Stimulated activated CD4-positive, alpha-beta T cell treated with anti-CD3 and anti-CD28 coated beads, Interleukin-1b, Interleukin-23, amount 100 ng/mL, for 24 hours (primary cell): ENCODE data around the gene MRPL32.

Experiments used
- DNase-seq, 4 experiments: peaks; one replicate each; pipeline ENCODE4 v3.0.0-alpha.2; 2020; ENCODE audit warnings: low read depth in 4 of 4, low spot score in 1 of 4

MRPL32 gene

DNA sequence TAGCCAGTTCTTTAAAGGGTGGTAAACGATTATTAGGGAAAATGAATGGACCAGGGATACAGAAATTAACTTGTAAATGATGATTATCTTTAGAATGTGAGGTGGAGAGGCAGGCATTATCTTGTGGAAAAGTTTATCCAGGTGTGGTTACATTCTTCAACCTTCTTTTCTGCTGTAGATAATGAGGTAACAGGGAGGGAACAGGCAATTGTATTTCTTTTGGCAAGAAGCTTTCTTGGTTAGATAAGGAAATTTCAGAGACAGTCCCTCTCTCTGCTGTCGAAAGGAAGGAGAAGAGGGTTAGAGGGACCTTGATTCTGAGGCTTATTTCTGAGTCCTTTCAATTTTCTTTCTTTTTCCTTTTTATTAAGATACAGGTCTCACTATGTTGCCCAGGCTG is 32.1 kb downstream of the MRPL32 start:
- no peak for DNase-seq

DNA sequence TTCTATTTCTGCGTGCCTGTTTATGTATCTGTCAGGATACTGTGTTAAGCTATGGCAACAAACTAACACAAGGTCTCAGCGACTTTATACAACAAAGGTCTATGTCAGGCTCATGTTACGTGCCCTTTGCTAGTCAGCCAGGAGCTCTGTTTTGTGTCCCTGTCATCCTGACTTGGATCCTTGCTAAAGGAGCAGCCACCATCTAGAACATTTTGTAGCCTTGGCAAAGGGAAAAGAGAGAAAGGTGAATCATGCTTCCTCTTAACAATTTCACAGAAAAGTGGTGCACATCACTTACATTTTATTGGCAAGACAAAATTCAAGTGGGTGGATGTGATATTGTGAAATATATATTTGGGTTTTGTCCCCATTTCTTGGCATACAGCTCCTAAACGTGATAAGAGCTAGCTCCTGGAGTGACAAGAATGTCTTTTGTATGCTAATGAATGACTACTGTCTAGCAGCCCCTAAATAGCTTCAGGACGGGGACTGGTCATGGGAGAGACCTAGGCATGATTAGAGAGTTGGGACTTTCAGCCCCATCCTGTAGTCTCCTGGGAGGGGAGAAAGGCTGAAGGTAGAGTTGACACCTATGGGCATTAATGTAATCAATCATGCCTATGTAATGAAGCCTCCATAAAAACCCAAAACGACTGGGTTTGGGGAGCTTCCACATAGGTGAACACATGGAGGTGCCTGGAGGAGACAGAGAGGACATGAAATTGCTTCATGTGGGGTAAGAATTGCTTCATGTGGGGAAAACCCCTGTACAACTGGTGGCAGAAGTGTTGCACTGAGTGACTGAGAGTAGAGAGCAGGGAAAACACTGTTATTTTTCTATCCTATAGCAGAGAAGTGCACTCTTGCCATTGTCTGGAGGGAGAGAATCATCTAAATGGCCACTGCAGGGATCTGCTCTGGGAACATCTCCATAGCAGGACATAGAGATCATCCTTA is 33.0 kb downstream of the MRPL32 start:
- DNase-seq, result no peak

GRCh38 chr7:42967391-42967790 is 35.2 kb downstream of the MRPL32 start:
- no peak for DNase-seq

GRCh38 chr7:42972699-42973500 is 40.7 kb downstream of the MRPL32 start:
- DNase-seq, result no peak

- DNase-seq, result no peak
These were observed 44.2 kb downstream of the MRPL32 start for GRCh38 chr7:42976371-42976770.

- DNase-seq, result no peak
These were observed 46.3 kb downstream of the MRPL32 start for GRCh38 chr7:42978496-42978895.

GRCh38 chr7:42980084-42980483 is 47.9 kb downstream of the MRPL32 start:
- DNase-seq, result no peak

GRCh38 chr7:42980514-42980913 is 48.3 kb downstream of the MRPL32 start:
- no peak for DNase-seq

DNA sequence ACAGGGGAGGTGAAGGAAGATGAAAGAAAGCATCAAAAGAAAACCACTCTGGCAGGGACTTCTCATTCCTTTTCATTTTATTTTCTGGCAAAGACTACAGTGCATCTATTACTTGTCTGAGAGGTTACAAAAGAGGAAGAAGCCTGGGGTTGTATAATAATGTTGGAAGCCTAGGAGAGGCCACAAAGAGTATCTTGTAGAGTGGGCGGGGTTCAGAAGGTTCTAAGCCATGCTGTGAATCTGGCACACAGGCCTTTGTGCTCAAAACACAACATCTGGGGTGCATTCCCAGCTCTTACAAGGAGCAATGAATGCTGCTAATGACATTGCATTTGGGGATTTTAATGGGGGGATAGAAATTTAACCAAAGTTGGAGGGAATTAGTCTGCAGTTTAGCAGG is 49.4 kb downstream of the MRPL32 start:
- DNase-seq, result no peak

DNA sequence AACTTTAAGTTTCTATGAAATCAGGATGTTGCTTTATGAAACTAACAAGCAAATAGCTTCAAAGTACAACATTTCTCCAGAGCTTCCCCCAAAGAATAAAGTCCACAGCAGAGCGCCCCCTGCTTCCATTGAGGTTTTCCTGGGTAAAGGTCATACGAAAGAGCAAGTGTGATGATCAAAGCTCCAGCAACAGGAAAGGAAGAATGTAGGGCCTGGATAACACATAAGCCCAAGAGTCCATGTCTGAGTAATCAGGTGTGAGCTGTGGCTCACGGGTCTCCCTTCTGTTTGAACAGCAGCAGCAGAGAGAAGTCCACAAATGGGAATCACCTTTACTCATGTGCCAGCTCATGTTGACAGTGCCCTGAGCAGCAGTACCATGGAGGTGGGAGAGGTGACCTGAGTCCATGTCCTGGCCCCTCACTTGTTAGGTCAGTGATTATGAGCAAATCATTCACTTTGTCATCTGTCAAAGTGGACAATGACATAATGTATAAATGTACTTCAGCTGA is 50.5 kb downstream of the MRPL32 start:
- no peak for DNase-seq

- no peak for DNase-seq
These were observed 52.0 kb downstream of the MRPL32 start for GRCh38 chr7:42984137-42984536.

- no peak for DNase-seq
These were observed 54.0 kb downstream of the MRPL32 start for GRCh38 chr7:42986213-42986612.

DNA sequence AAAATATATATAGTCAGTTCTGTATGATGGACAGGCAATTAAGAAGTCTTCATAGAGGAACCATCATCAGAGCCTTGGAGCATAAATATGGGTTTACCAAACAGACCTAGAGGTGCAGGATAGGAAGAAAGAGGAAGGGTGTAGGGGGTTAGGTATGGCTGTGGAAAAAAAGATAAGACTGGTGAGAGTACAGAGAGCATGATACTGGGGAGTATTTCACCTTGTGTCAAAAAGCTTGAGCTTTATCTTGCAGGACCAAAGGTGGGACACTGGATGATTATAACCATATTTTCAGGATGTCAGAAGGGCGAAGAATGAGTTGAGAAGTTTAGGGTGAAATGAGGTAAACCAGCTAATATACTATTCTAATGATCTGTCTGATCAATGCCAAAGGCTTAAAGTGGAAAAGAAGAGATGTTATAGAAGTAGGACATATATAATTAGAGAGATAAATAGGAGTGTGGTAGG is 54.6 kb downstream of the MRPL32 start:
- DNase-seq, result no peak
